ENCODE measurements around the gene HDDC2.
"Not testable (repeated sequence)": the region's sequence is repeated elsewhere in the genome, so short reads cannot be mapped to it uniquely, and the experiment has no call there.

HDDC2 gene

DNA sequence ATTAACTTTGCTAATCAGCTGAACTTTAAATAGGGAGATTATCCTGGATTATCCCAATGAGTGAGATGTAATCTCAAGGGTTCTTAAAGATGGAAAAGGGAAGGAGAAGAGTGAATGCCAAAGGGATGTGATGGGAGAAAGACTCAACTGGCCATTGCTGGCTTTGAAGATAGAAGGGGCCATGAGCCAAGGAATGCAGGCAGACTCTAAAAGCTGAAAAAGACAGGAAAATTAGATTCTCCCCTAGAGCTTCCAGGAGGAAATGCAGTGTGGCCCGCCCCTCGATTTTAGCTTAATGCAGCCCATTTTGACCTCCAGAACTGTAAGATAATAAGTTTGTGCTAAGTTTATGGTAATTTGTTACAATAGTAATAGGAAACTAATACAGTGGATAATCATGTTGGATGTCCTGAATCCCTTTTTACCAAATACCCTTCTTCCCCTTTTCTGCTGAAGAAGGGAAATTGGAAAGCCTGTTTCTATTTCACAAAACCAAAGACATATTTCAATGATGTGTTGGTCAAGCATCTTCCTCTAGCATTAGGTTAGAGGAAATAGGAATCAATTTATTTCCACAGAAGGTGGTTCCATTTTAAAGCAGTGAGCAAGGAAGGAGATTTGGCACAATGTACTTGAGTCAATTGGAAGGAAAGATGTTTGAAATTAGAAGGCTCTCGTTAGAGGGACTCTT, 3.3 kb upstream of the HDDC2 start:
- DNase-seq, result no peak

DNA sequence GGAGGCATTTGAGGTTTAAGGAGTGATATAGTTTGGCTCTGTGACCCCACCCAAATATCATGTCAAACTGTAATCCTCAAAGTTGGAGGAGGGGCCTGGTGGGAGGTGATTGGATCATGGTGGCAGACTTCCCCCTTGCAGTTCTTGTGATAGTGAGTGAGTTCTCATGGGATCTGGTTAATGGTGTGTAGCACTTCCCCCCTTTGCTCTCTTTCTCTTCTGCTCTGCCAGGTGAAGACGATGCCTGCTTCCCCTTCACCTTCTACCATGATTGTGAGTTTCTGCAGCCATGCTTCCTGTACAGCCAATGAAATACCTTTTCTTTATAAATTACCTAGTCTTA, 1.7 kb upstream of the HDDC2 start:
- no peak for DNase-seq

GRCh38 chr6:125302840-125303511, 1.2 kb upstream of the HDDC2 start:
- DNase-seq, result no peak

GRCh38 chr6:125300992-125301434, 754 bp downstream of the HDDC2 start:
- peak; percentile 59 for DNase-seq

GRCh38 chr6:125299257-125299656, 2.5 kb downstream of the HDDC2 start:
- no peak for DNase-seq

- no peak for DNase-seq
These were observed 5.3 kb downstream of the HDDC2 start for GRCh38 chr6:125296471-125296870.

GRCh38 chr6:125294925-125295324, 6.8 kb downstream of the HDDC2 start:
- DNase-seq, result no peak

- DNase-seq, result no peak
These were observed 7.7 kb downstream of the HDDC2 start for GRCh38 chr6:125294036-125294435.

DNA sequence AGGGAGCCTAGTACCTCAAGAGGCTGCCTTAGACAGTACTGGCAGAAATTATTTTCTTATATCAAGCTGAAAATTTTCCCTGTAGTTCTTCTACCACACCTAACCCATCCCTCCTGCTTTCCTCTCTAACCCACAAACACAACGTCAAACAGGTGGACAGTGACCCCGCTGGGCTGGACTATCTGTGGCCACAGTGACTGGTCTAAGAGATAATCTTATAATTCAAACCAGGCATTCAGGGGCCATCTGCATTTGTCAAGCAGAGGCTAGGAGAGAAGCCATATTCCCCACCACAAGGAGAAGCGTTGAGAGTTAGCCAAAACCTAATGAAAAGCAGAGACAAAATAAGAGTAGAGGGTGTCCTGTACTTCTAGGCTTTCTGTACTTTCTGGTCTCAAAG, 8.2 kb downstream of the HDDC2 start:
- no peak for DNase-seq

DNA sequence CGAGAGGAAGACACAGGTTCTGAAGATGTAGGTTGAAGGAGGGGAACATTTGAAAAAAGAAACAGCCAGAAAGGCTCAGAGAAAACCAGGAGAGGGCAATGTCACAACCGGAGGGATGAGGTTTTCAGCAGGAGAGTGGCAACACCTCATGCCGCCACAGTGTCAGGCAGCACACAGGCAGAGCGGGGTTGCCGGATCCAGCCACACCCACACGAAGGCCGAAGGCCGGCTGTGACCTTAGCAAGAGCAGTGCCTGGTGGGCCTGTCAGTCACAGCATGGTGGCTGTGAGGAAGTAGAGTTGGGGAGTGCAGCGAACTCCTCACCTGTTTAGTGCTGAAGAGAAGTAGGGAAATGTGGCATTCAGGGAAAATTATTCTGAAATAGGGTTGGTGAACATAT, 14.0 kb downstream of the HDDC2 start:
- DNase-seq, result no peak

DNA sequence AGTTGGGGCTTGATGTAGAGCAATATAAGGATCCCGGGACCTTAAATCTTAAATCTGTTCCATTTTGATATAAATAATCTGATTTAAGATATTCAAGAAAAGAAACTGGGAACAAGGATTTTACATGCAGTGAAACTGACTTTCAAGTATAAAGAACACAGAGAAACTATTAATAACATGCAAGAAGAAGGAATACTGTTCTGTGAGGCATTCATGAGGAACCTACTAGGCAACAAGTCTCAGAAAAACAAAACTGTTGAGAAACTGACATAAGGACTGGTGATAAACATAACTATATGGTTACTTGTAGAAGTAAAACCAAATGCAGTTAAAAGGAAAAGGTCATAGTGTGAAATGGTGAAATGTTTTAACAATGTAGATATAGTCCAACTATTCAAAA, 15.8 kb downstream of the HDDC2 start:
- DNase-seq, result no peak

DNA sequence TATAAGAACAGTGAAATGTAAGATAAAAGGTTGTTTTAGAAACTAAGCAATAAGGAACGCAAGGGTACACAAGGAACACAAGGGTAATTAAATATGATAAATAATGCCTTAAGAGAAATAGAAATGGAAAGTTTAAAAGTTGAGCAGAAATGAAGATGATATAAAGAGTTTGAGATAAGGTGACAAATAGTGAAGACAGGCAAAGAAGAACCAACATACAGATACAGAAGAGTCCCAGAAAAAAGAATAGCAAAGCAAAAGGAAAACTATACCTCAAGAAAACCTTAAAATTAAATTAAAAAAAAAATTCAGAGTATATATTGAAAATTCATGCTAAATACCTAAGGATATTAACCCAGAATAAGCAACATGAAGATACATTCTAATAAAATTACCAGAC, 16.4 kb downstream of the HDDC2 start:
- DNase-seq, result no peak

DNA sequence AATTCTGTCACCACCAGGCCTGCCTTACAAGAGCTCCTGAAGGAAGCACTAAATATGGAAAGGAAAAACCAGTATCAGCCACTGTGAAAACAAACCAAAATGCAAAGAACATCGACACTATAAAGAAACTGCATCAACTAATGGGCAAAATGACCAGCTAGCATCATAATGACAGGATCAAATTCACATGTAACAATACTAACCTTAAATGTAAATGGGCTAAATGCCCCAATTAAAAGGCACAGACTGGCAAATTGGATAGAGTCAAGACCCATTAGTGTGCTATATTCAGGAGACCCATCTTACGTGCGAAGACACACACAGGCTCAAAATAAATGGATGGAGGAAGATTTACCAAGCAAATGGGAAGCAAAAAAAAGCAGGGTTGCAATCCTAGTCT, 19.3 kb downstream of the HDDC2 start:
- not testable (repeated sequence) for DNase-seq

DNA sequence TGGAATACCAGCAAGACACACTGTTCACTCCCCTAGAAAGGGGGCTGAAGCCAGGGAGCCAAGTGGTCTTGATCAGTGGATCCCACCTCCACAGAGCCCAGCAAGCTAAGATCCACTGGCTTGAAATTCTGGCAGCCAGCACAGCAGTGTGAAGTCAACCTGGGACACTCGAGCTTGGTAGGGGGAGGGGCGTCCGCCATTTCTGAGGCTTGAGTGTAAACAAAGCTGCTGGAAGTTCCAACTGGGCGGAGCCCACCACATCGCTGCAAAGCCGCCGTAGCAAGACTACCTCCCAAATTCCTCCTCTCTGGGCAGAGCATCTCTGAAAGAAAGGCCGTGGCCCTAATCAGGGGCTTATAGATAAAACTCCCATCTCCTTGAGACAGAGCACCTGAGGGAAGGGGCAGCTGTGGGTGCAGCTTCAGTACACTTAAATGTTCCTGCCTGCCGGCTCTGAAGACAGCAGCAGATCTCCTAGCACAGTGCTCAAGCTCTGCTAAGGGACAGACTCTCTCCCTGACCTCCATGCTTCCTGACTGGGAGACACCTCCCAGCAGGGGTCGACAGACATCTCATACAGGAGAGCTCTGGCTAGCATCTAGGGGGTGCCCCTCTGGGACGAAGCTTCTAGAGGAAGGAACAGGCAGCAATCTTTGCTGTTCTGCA, 21.3 kb downstream of the HDDC2 start:
- not testable (repeated sequence) for DNase-seq

DNA sequence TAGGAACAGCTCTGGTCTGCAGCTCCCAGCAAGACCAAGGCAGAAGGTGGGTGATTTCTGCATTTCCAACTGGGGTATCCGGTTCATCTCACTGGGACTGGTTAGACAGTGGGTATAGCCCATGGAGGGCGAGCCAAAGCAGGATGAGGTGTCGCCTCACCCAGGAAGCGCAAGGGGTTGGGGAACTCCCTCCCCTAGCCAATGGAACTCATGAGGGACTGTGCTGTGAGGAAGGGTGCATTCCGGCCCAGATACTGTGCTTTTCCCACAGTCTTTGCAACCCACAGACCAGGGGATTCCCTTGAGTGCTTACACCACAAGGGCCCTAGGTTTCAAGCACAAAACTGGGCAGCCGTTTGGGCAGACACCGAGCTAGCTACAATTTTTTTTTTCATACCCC, 21.8 kb downstream of the HDDC2 start:
- DNase-seq, result no peak

GRCh38 chr6:125277838-125278237, 23.9 kb downstream of the HDDC2 start:
- peak; percentile 89 for DNase-seq

DNA sequence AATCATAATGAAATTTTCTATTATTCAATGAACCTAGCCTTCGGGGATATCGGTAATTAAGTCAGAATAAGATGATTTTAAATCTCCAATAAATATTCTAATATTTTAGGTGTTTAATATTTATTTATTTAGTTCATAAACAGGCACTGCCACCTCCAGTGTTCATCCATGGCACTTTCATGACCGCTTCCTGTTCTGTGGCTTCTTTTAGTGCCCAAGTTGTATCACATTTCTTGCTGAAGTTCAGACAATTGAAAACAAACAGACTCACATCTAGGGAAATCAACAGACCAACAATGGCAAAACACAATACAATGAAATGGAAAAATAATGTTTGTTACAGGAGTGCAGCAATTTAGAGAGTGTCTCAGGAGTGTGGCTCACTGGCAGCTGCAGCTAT, 26.0 kb downstream of the HDDC2 start:
- no peak for DNase-seq

DNA sequence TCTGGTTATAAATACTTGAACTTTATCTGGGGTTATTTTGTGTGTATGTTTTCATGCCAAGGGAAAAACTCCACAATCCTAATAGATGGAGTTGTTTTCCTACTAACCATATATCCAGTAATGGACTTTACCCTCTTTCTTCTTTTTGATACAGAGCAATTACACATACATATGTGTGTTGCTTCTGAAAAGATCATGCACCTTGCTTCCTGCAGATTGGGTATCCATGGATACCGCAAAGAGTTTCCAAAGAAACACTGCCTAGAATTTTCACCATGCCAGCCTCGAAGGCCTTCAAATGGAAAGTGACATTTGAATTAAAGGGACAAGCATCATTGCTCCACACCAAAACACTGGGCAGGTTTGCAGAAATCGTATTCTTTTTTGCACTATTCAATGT, 26.8 kb downstream of the HDDC2 start:
- DNase-seq, result no peak

DNA sequence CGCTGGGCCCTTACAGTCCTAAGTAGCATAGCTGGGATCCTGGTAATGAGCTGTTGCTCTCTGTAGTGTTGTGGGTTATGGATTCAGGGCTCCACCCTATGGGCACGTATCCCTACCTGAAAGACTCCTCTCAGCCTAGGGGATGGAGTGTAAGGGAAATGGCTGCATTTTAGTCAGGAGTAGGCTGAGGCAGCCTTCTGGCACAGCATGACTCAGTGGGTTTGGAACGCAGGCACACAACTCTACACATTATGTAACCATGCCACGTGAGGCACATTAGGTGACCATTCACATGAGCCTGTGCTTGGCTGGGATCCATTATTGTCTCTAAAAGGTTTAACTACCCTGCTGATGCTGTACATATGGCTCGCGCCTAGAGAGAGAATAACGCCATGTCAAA, 27.8 kb downstream of the HDDC2 start:
- no peak for DNase-seq

- no peak for DNase-seq
These were observed 28.5 kb downstream of the HDDC2 start for GRCh38 chr6:125273251-125273650.

GRCh38 chr6:125271486-125272159, 30.1 kb downstream of the HDDC2 start:
- DNase-seq, result no peak

DNA sequence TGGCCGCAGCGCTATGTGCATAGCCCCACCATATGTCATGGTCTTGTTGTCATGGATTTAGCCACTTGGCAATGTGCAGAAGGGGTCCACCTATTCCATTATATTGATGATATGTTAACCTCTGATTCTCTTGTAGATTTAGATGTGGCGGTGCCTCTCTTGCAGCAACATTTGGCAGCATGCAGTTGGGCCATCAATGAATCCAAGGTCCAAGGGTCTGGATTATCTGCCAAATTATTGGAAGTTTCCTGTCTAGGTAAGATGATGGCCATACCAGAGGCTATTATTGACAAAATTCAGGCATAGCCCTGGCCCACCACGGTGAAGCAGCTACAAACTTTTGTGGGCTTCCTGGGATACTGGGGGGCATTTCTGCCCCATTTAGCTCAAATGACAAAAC, 31.4 kb downstream of the HDDC2 start:
- DNase-seq, result no peak

DNA sequence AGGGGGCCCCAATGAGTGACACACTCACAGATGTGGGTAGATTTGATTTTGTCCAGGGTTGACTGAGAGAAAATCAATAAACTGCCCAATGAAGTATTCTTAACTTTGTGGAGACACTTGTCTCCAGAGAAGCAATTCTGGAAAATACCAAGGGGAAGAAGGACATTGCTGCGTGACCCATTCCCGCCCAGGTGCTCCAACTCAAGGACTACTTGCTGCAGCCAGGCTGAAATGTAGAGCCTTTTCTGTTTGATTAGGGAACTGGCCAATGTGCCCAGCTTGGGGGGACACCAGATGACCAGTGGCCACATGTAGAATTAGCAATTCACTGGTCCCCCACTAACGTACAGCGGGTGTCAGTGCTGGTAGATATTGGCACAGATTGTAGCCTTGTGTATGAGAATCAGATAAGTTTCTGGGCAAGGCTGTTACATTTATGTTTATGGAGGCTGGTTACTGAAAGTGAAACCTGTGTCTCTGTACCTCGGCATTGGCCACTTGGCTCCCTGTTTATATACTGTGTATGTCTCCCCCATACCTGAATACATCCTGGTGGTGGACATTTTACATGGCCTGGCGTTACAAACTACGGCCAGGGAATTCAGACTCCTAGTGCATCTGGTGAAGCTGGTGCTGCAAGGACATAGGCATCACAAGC, 32.3 kb downstream of the HDDC2 start:
- DNase-seq, result no peak
